Ishikawa (cell line): ENCODE data around the gene CA10.

ENCODE experiments used
- CEBPB ChIP-seq: IDR thresholded peaks from 2 replicates; pipeline ENCODE4 v1.6.1; 2012
- CREB1 ChIP-seq: IDR thresholded peaks from 2 replicates; pipeline ENCODE4 v1.6.1; 2012; ENCODE audit warnings: low read depth
- EGR1 ChIP-seq: IDR thresholded peaks from 2 replicates; pipeline ENCODE4 v1.6.1; 2012
- EP300 ChIP-seq: IDR thresholded peaks from 2 replicates; pipeline ENCODE4 v1.6.1; 2012; ENCODE audit warnings: borderline replicate concordance
- FOXM1 ChIP-seq: IDR thresholded peaks from 2 replicates; pipeline ENCODE4 v1.6.1; 2012; ENCODE audit warnings: low read depth, borderline replicate concordance
- NFIC ChIP-seq: IDR thresholded peaks from 2 replicates; pipeline ENCODE4 v1.6.1; 2012
- RAD21 ChIP-seq: IDR thresholded peaks from 2 replicates; pipeline ENCODE4 v1.6.1; 2012; ENCODE audit warnings: low read depth
- TAF1 ChIP-seq: IDR thresholded peaks from 2 replicates; pipeline ENCODE4 v1.6.1; 2012; ENCODE audit warnings: low read depth, mild to moderate bottlenecking
- TCF12 ChIP-seq: IDR thresholded peaks from 2 replicates; pipeline ENCODE4 v1.6.1; 2012; ENCODE audit warnings: low read depth
- TEAD4 ChIP-seq: IDR thresholded peaks from 2 replicates; pipeline ENCODE4 v1.6.1; 2012
- YY1 ChIP-seq: IDR thresholded peaks from 2 replicates; pipeline ENCODE4 v1.6.1; 2012; ENCODE audit warnings: low read depth
- ZBTB7A ChIP-seq: IDR thresholded peaks from 2 replicates; pipeline ENCODE4 v1.6.1; 2012; ENCODE audit warnings: low read depth
- TF ChIP-seq, protein P1 (sequence below): IDR thresholded peaks from 2 replicates; pipeline ENCODE4 v1.6.1; 2012
- TF ChIP-seq, protein P2 (sequence below): IDR thresholded peaks from 2 replicates; pipeline ENCODE4 v1.6.1; 2012
- TF ChIP-seq, protein P3 (sequence below): IDR thresholded peaks from 2 replicates; pipeline ENCODE4 v1.6.1; 2012; ENCODE audit warnings: low read depth, mild to moderate bottlenecking

Gene CA10

DNA sequence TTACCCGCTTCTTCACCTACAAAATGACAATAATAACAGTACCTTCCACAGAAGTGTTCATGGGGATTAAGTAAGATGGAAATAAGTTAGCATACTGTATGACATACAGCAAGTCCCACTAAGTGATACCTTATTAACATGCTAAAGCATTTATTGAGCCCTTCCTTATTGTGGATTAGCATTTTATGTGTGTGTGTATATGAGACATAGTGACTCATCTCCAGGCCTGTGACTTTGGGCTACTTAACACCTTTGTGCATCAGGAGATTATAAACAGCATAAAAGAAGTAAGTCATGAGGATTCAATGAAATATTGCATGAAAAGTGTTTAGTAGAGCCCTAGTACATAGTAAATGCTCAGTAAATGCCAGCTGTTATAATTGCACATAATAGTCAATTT, 52.9 kb downstream of the CA10 start:
- TF ChIP-seq TEAD4 (no peak), FOXM1 (no peak), EGR1 (no peak), CREB1 (no peak), RAD21 (no peak), YY1 (no peak), CEBPB (no peak), TAF1 (no peak), EP300 (no peak), TCF12 (no peak), NFIC (no peak), ZBTB7A (no peak)
- TF ChIP-seq, protein P1, sequence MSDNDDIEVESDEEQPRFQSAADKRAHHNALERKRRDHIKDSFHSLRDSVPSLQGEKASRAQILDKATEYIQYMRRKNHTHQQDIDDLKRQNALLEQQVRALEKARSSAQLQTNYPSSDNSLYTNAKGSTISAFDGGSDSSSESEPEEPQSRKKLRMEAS: no peak
- TF ChIP-seq, protein P2, sequence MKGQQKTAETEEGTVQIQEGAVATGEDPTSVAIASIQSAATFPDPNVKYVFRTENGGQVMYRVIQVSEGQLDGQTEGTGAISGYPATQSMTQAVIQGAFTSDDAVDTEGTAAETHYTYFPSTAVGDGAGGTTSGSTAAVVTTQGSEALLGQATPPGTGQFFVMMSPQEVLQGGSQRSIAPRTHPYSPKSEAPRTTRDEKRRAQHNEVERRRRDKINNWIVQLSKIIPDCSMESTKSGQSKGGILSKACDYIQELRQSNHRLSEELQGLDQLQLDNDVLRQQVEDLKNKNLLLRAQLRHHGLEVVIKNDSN: no peak
- TF ChIP-seq, protein P3, sequence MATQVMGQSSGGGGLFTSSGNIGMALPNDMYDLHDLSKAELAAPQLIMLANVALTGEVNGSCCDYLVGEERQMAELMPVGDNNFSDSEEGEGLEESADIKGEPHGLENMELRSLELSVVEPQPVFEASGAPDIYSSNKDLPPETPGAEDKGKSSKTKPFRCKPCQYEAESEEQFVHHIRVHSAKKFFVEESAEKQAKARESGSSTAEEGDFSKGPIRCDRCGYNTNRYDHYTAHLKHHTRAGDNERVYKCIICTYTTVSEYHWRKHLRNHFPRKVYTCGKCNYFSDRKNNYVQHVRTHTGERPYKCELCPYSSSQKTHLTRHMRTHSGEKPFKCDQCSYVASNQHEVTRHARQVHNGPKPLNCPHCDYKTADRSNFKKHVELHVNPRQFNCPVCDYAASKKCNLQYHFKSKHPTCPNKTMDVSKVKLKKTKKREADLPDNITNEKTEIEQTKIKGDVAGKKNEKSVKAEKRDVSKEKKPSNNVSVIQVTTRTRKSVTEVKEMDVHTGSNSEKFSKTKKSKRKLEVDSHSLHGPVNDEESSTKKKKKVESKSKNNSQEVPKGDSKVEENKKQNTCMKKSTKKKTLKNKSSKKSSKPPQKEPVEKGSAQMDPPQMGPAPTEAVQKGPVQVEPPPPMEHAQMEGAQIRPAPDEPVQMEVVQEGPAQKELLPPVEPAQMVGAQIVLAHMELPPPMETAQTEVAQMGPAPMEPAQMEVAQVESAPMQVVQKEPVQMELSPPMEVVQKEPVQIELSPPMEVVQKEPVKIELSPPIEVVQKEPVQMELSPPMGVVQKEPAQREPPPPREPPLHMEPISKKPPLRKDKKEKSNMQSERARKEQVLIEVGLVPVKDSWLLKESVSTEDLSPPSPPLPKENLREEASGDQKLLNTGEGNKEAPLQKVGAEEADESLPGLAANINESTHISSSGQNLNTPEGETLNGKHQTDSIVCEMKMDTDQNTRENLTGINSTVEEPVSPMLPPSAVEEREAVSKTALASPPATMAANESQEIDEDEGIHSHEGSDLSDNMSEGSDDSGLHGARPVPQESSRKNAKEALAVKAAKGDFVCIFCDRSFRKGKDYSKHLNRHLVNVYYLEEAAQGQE: no peak

DNA sequence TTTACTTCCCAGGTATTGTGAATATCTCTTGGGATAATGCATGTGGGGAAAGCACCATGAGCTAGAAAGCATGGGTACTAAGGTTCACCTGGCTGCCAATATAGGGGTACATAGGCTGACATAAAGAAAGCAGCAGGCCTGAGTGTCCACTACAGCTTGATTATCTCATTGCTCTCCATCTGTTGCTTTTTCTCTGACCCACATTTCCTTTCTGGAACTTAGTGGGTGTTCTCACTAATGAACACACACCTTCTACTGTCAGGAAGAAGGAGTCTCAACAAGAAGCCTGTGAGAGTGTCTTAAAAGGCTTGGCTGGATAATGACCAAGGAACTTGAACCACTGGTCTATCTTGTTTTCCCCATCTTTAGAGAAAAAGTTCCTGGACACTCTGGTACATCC, 62.5 kb downstream of the CA10 start:
- no peak for TF ChIP-seq NFIC
- TF ChIP-seq RAD21: no peak
- TF ChIP-seq ZBTB7A: no peak
- no peak for TF ChIP-seq CREB1
- TF ChIP-seq FOXM1: no peak
- TF ChIP-seq TAF1: no peak
- no peak for TF ChIP-seq TEAD4
- TF ChIP-seq EP300: no peak
- TF ChIP-seq EGR1: no peak
- TF ChIP-seq YY1: no peak
- TF ChIP-seq TCF12: no peak
- TF ChIP-seq, protein P2: no peak
- TF ChIP-seq CEBPB: no peak
- TF ChIP-seq, protein P3: no peak
- TF ChIP-seq, protein P1: no peak

DNA sequence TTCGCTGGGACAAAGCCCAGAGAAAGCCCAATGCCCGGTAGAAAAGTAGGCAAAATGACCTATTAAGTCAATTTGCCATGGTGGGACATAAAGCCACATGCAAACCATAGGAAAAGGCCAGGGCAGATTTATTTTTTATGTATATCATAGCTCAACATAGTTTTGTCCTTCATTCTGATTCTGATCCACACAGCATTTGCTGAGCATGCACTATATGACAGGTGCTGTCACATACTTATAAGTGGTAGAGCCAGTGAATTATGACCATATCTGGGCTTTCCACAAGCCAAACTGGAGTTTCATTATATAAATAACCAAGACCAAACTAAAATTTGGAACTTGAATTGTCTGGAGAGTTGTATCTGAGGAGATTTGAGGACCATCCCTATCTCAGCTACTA, 74.3 kb downstream of the CA10 start:
- TF ChIP-seq, protein P1: no peak
- no peak for TF ChIP-seq EGR1
- TF ChIP-seq CEBPB: no peak
- TF ChIP-seq RAD21: no peak
- TF ChIP-seq TCF12: no peak
- TF ChIP-seq NFIC: no peak
- TF ChIP-seq TAF1: no peak
- TF ChIP-seq ZBTB7A: no peak
- TF ChIP-seq, protein P2: no peak
- TF ChIP-seq EP300: no peak
- TF ChIP-seq, protein P3: no peak
- TF ChIP-seq FOXM1: no peak
- TF ChIP-seq CREB1: no peak
- no peak for TF ChIP-seq TEAD4

DNA sequence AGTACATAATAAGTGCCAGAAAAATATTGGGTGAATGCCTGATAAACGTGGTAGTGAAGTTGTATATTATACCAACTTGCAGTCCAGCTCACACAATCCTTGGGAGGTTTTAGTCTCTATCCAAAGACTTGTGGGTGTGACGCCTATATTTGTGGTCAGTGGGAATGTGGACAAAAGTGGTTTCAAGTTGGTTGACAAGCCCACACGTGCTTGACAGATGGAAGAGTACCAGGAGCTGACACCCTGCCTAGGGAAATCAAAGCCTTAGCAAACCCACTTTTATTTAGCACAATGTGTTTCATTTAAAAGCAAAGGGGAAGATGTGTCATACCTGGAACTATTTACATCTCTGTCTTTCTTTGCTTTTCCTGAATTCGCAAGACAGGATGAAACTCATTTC, 79.0 kb downstream of the CA10 start:
- TF ChIP-seq EGR1 (no peak), TAF1 (no peak), CEBPB (no peak), FOXM1 (no peak), NFIC (no peak)
